H1 (cell line): ENCODE results near the gene CD3D. TPM values are rescaled to one million over a fixed set of nuclear protein-coding genes. Genes with fewer than 3 reads are reported as not detected.

Experiments used
- CTCF ChIA-PET: fragments of 300-600 bp; sonication (Branson Sonifier 250); formaldehyde crosslinking; loops from one replicate; lab custom pipeline; 2021; ENCODE audit not compliant: partially characterized antibody; lab: Charles Lee
- POLR2A ChIA-PET: fragments of 300-600 bp; sonication (Branson Sonifier 250); formaldehyde crosslinking; loops from one replicate; lab custom pipeline; 2021; ENCODE audit warnings: inconsistent platforms; ENCODE audit not compliant: partially characterized antibody; lab: Charles Lee
- DNase-seq, 2 experiments: peaks; one replicate each; pipeline versions ENCODE4 v3.0.0 to v3.0.0-alpha.2; 2010 to 2022; ENCODE audit warnings: low spot score in 2 of 2, low read depth in 1 of 2, mixed read lengths in 1 of 2
- FAIRE-seq: peaks from 2 replicates; lab custom pipeline; 2011; peaks lifted over from hg19 to GRCh38; lab: Jason Lieb, UNC
- H2AFZ ChIP-seq: 2 replicates; pipeline ENCODE4 v1.8.1; 2012; ENCODE audit warnings: low read length, inconsistent platforms
- H2AK5ac ChIP-seq: 2 replicates; pipeline ENCODE4 v1.6.1; 2013; ENCODE audit warnings: low read depth, low read length
- H2BK120ac ChIP-seq: replicated peaks from 2 replicates; pipeline ENCODE3; 2013; ENCODE audit warnings: low read depth, low read length, inconsistent platforms
- H2BK12ac ChIP-seq: 2 replicates; pipeline ENCODE4 v1.6.1; 2013; ENCODE audit warnings: low read depth, low read length
- H2BK15ac ChIP-seq: 2 replicates; pipeline ENCODE4 v1.6.1; 2013; ENCODE audit warnings: low read length
- H2BK20ac ChIP-seq: 2 replicates; pipeline ENCODE4 v1.6.1; 2013; ENCODE audit warnings: low read length
- H2BK5ac ChIP-seq: 2 replicates; pipeline ENCODE4 v1.6.1; 2013; ENCODE audit warnings: low read depth, low read length
- H3K14ac ChIP-seq: 2 replicates; pipeline ENCODE4 v1.6.1; 2013; ENCODE audit warnings: inconsistent platforms; ENCODE audit not compliant: insufficient read length
- H3K18ac ChIP-seq: 2 replicates; pipeline ENCODE4 v1.6.1; 2013; ENCODE audit warnings: low read length; ENCODE audit errors: extremely low read depth
- H3K23ac ChIP-seq: 2 replicates; pipeline ENCODE4 v1.6.1; 2013; ENCODE audit warnings: inconsistent platforms; ENCODE audit not compliant: insufficient read length
- H3K23me2 ChIP-seq: 2 replicates; pipeline ENCODE4 v1.6.1; 2013; ENCODE audit warnings: low read depth, low read length
- H3K27ac ChIP-seq: 2 replicates; pipeline ENCODE4 v1.6.1; 2011; ENCODE audit warnings: low read depth, low read length, inconsistent platforms
- H3K27me3 ChIP-seq, 4 experiments: replicated peaks in 1 of 4; 1 replicate in 1 of 4; 2 replicates in 3 of 4; pipeline versions ENCODE4 v1.6.1 to v1.8.1; 2011 to 2013; ENCODE audit warnings: low read length in 3 of 4, mild to moderate bottlenecking in 3 of 4, inconsistent platforms in 2 of 4, mixed read lengths in 2 of 4, moderate library complexity in 1 of 4; ENCODE audit not compliant: control insufficient read depth in 3 of 4, insufficient read depth in 3 of 4; ENCODE audit errors: extremely low read depth in 1 of 4
- H3K36me3 ChIP-seq, 4 experiments: 2 replicates each; pipeline versions ENCODE4 v1.6.1 to v1.8.1; 2011 to 2013; ENCODE audit warnings: mild to moderate bottlenecking in 4 of 4, low read length in 3 of 4, moderate library complexity in 2 of 4, control low read depth in 1 of 4, inconsistent platforms in 1 of 4; ENCODE audit not compliant: insufficient read depth in 4 of 4, control insufficient read depth in 2 of 4
- H3K4ac ChIP-seq: replicated peaks from 2 replicates; pipeline ENCODE3; 2013; ENCODE audit warnings: low read length, low read depth, mixed read lengths, inconsistent platforms; ENCODE audit not compliant: insufficient read length
- H3K4me1 ChIP-seq, 4 experiments: replicated peaks in 1 of 4; 1 replicate in 1 of 4; 2 replicates in 3 of 4; pipeline versions ENCODE4 v1.6.1 to v1.8.1; 2011 to 2013; ENCODE audit warnings: low read length in 3 of 4, inconsistent platforms in 2 of 4, mixed read lengths in 1 of 4; ENCODE audit not compliant: insufficient read depth in 4 of 4, control insufficient read depth in 3 of 4
- H3K4me2 ChIP-seq, 2 experiments: 2 replicates each; pipeline versions ENCODE4 v1.6.1 to v1.8.1; 2011 to 2013; ENCODE audit warnings: low read depth in 2 of 2, low read length in 2 of 2, control low read depth in 1 of 2, inconsistent platforms in 1 of 2, mild to moderate bottlenecking in 1 of 2; ENCODE audit not compliant: insufficient read depth in 1 of 2
- H3K4me3 ChIP-seq, 4 experiments: fragments of 200-600, 300-600 bp in 1 of 4; sonication (generic), shearing (Covaris generic), sonication (Bioruptor Twin) in 1 of 4; 2 replicates each; pipeline versions ENCODE4 v1.5.1 to v1.8.1; 2011 to 2016; ENCODE audit warnings: low read length in 4 of 4, low read depth in 3 of 4, control low read depth in 2 of 4, inconsistent platforms in 2 of 4, mild to moderate bottlenecking in 2 of 4, mixed read lengths in 1 of 4, moderate library complexity in 1 of 4; ENCODE audit not compliant: insufficient read depth in 2 of 4; ENCODE audit errors: extremely low read depth in 1 of 4
- H3K56ac ChIP-seq: replicated peaks from 2 replicates; pipeline ENCODE3; 2013; ENCODE audit warnings: low read depth, mild to moderate bottlenecking, mixed read lengths, low read length, inconsistent platforms; ENCODE audit not compliant: insufficient read length
- H3K79me1 ChIP-seq: 2 replicates; pipeline ENCODE4 v1.6.1; 2013; ENCODE audit warnings: low read depth, low read length, control low read depth
- H3K79me2 ChIP-seq, 2 experiments: 2 replicates each; pipeline versions ENCODE4 v1.6.1 to v1.8.1; 2012 to 2013; ENCODE audit warnings: low read length in 2 of 2, mild to moderate bottlenecking in 2 of 2, inconsistent platforms in 1 of 2; ENCODE audit not compliant: insufficient read depth in 2 of 2, control insufficient read depth in 1 of 2
- H3K9ac ChIP-seq, 4 experiments: replicated peaks in 1 of 4; 1 replicate in 1 of 4; 2 replicates in 3 of 4; pipeline versions ENCODE4 v1.6.1 to v1.8.1; 2011 to 2013; ENCODE audit warnings: low read depth in 3 of 4, low read length in 3 of 4, control low read depth in 2 of 4, mild to moderate bottlenecking in 2 of 4, moderate library complexity in 2 of 4, inconsistent platforms in 1 of 4; ENCODE audit errors: extremely low read depth in 1 of 4
- H3K9me3 ChIP-seq, 2 experiments: 2 replicates each; pipeline versions ENCODE4 v1.6.1 to v1.8.1; 2012 to 2013; ENCODE audit warnings: mild to moderate bottlenecking in 2 of 2, moderate library complexity in 2 of 2, control low read depth in 1 of 2, inconsistent platforms in 1 of 2, low read depth in 1 of 2, low read length in 1 of 2, mixed read lengths in 1 of 2; ENCODE audit not compliant: insufficient read depth in 2 of 2
- H4K20me1 ChIP-seq, 2 experiments: replicated peaks in 1 of 2; 2 replicates each; pipeline versions ENCODE3 to v1.8.1; 2011 to 2013; ENCODE audit warnings: inconsistent platforms in 2 of 2, low read length in 2 of 2, mild to moderate bottlenecking in 1 of 2; ENCODE audit not compliant: insufficient read depth in 2 of 2, control insufficient read depth in 1 of 2
- H4K5ac ChIP-seq: 2 replicates; pipeline ENCODE4 v1.6.1; 2013; ENCODE audit warnings: low read length, low read depth, mixed read lengths, inconsistent platforms; ENCODE audit not compliant: insufficient read length
- H4K8ac ChIP-seq: 2 replicates; pipeline ENCODE4 v1.8.0; 2013; ENCODE audit warnings: mild to moderate bottlenecking, moderate library complexity, low read length, inconsistent platforms; ENCODE audit not compliant: insufficient read depth; ENCODE audit errors: extremely low read depth
- H4K91ac ChIP-seq: replicated peaks from 2 replicates; pipeline ENCODE3; 2013; ENCODE audit warnings: low read length, mixed read lengths, inconsistent platforms; ENCODE audit not compliant: insufficient read length
- BRCA1 ChIP-seq: IDR thresholded peaks from 2 replicates; pipeline ENCODE4 v1.6.1; 2012; ENCODE audit warnings: low read depth, low read length, improper control_type of control experiment
- CHD1 ChIP-seq: IDR thresholded peaks from 2 replicates; pipeline ENCODE4 v1.6.1; 2012; ENCODE audit warnings: low read depth, low read length, improper control_type of control experiment
- TAF1 ChIP-seq: IDR thresholded peaks from 2 replicates; pipeline ENCODE4 v1.6.1; 2011; ENCODE audit warnings: mild to moderate bottlenecking, low read depth, low read length
- YY1 ChIP-seq: IDR thresholded peaks from 2 replicates; pipeline ENCODE4 v1.6.1; 2011; ENCODE audit warnings: low read depth, mild to moderate bottlenecking, low read length
- ZNF274 ChIP-seq: IDR thresholded peaks from 2 replicates; pipeline ENCODE4 v1.7.0; 2012; ENCODE audit warnings: low read length, borderline replicate concordance; ENCODE audit errors: extremely low read depth
- WGBS, 2 experiments: shearing (Covaris generic) in 1 of 2; methylation state at CpG; one replicate each; pipeline versions ENCODE4 v1.1.6 to v1.1.7; 2013 to 2015; ENCODE audit warnings: low lambda C conversion rate in 2 of 2, mixed read lengths in 2 of 2, inconsistent platforms in 1 of 2, low coverage in 1 of 2, missing lambda C conversion rate in 1 of 2; ENCODE audit not compliant: insufficient replicate concordance in 2 of 2, insufficient coverage in 1 of 2, insufficient read length in 1 of 2; ENCODE audit errors: extremely low coverage in 1 of 2, missing lambda C conversion rate in 1 of 2; 5-methylcytosine and 5-hydroxymethylcytosine counted together
- polyA plus RNA-seq, 7 experiments: library from polyadenylated mRNA; depleted of rRNA in 3 of 7; stranded (reverse) in 5 of 7; unstranded in 2 of 7; fragments of >200 nt in 5 of 7; fragments of 200-250 nt in 2 of 7; gene quantifications; 1 replicate in 5 of 7; 2 replicates in 1 of 7; 4 replicates in 1 of 7; pipeline versions ENCODE4 v1.2.1 to v1.2.3, GENCODE V29; 2011 to 2013; ENCODE audit warnings: missing spikeins in 2 of 7, mixed read lengths in 2 of 7
- total RNA-seq: library from RNA; stranded (reverse); fragmentation: NEBNext Ultra II Directional; extraction: Animal tissue kit (Norgen Biotek cat#: 25700); gene quantifications from 2 replicates; pipeline ENCODE4 v1.2.1, GENCODE V29; 2021
- TF ChIP-seq, protein P1 (sequence below): IDR thresholded peaks from 2 replicates; pipeline ENCODE4 v1.6.1; 2011; ENCODE audit warnings: low read depth, mild to moderate bottlenecking, low read length; ENCODE audit not compliant: insufficient read depth

CD3D gene
- total and polyA plus RNA-seq, 2 of the 8 experiments (the other 6 are each of a cell fraction or from before 2014, with no cell fraction given) = not detected

DNA sequence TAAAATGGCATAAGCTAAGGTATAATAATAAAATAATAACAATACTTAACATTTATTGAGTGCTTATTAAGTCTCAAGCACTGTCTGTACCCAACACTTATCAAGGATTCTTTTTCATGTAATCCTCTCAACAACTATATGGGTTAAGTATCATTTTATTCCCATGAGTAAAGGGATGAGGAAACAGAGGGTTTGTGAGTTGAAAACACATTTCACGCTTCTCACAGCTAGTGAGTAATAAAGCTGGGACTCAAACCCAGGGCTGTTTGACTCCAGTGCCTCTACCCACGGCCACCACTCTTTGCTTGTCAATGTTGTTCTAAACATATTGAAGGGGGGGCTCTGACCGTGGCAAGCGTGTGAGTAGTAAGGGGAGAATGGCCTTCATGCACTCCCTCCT lies 29.3 kb downstream of the CD3D start:
- Histone ChIP-seq H3K27ac (no peak overlapping the region), H2BK12ac (no peak overlapping the region), H4K91ac (no peak overlapping the region), H3K23me2 (peaks cover 9% of the 10 kb centered on the region; the same call in 1 of the 2 replicates), H2AFZ (no peak overlapping the region), H3K18ac (no peak overlapping the region), H2BK15ac (no peak overlapping the region), H2BK120ac (no peak overlapping the region), H2AK5ac (no peak overlapping the region), H3K9ac (no peak overlapping the region), H3K4ac (no peak overlapping the region), H2BK5ac (no peak overlapping the region), H3K79me2 (no peaks in the 10 kb centered on the region), H4K20me1 (no peaks in the 10 kb centered on the region), H3K27me3 (peaks cover 0 to 4% (median 0%) of the 10 kb centered on the region in 4 experiments; a peak in 2 of 7 replicates), H3K56ac (no peak overlapping the region), H4K5ac (no peak overlapping the region), H2BK20ac (no peak overlapping the region), H3K36me3 (no peaks in the 10 kb centered on the region), H3K23ac (no peak overlapping the region), H3K4me2 (no peak overlapping the region), H3K14ac (no peak overlapping the region), H4K8ac (no peak overlapping the region), H3K4me3 (no peak overlapping the region), H3K9me3 (no peaks in the 10 kb centered on the region), H3K79me1 (no peaks in the 10 kb centered on the region), H3K4me1 (peaks cover 7 to 11% (median 7%) of the 10 kb centered on the region in 4 experiments)
- TF ChIP-seq BRCA1 (no peak), CHD1 (no peak), ZNF274 (no peak), YY1 (no peak), TAF1 (no peak)
- TF ChIP-seq, protein P1, sequence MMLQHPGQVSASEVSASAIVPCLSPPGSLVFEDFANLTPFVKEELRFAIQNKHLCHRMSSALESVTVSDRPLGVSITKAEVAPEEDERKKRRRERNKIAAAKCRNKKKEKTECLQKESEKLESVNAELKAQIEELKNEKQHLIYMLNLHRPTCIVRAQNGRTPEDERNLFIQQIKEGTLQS = no peak
- DNase-seq (no peak), FAIRE-seq (no peak)
- WGBS, 2 experiments = 78% methylated on average over 4 of the region's 4 CpGs; no CpG with 5 or more reads in 1 of the 2 experiments
- CTCF ChIA-PET = interaction anchor here (0.6 to 2.5 kb wide), 3 partner anchors 17 to 994 kb away, joined by 3 to 11 read pairs (median 3); no protein-coding TSS in a partner anchor
- POLR2A ChIA-PET = interaction anchor here (0.7 kb wide), 1 partner anchor 22 kb away, joined by 3 read pairs; no protein-coding TSS in a partner anchor
